Dermis microvascular lymphatic vessel endothelial cell (primary cell): ENCODE measurements around the gene AGFG1. TPM values are rescaled to one million over a fixed set of nuclear protein-coding genes. Genes with fewer than 3 reads are reported as not detected.
"Not testable (repeated sequence)": the region's sequence is repeated elsewhere in the genome, so short reads cannot be mapped to it uniquely, and the experiment has no call there.

Source experiments
- DNase-seq, 2 donors: peaks; one replicate each; pipeline versions ENCODE4 v3.0.0 to v3.0.0-alpha.2; 2010; ENCODE audit warnings: low read depth in 2 of 2
- total RNA-seq: library from RNA; depleted of rRNA; stranded (reverse); fragments of >200 nt; gene quantifications from 2 replicates; pipeline ENCODE4 v1.2.1, GENCODE V29; 2014

The AGFG1 gene
- total RNA-seq, 1 donor from 2014 or later, result 32.5 TPM

GRCh38 chr2:227497158-227497557, 25.2 kb downstream of the AGFG1 start:
- DNase-seq, result no peak

- no peak for DNase-seq
Observed at GRCh38 chr2:227499627-227500300, 27.8 kb downstream of the AGFG1 start.

GRCh38 chr2:227500301-227500630, 28.3 kb downstream of the AGFG1 start:
- no peak for DNase-seq

- peak in 1 of 2 donors; percentile 44 for DNase-seq
Observed at GRCh38 chr2:227503433-227504406, 31.8 kb downstream of the AGFG1 start.

GRCh38 chr2:227504700-227505099, 32.7 kb downstream of the AGFG1 start:
- no peak for DNase-seq

GRCh38 chr2:227506456-227506855, 34.5 kb downstream of the AGFG1 start:
- no peak for DNase-seq

GRCh38 chr2:227507963-227508362, 36.0 kb downstream of the AGFG1 start:
- no peak for DNase-seq

- DNase-seq, result no peak
Observed at GRCh38 chr2:227509076-227509475, 37.1 kb downstream of the AGFG1 start.

GRCh38 chr2:227509824-227510619, 38.1 kb downstream of the AGFG1 start:
- DNase-seq, result peak in 1 of 2 donors; percentile 49

GRCh38 chr2:227510620-227510958, 38.6 kb downstream of the AGFG1 start:
- DNase-seq, result no peak

GRCh38 chr2:227511239-227511930, 39.4 kb downstream of the AGFG1 start:
- DNase-seq, result no peak

- no peak for DNase-seq
Observed at GRCh38 chr2:227511955-227512354, 40.0 kb downstream of the AGFG1 start.

GRCh38 chr2:227513113-227513512, 41.2 kb downstream of the AGFG1 start:
- DNase-seq, result peak in 1 of 2 donors; percentile 15

GRCh38 chr2:227515742-227516141, 43.8 kb downstream of the AGFG1 start:
- no peak for DNase-seq

- no peak for DNase-seq
Observed at GRCh38 chr2:227517724-227518123, 45.8 kb downstream of the AGFG1 start.

- peak in 1 of 2 donors; percentile 45 for DNase-seq
Observed at GRCh38 chr2:227518278-227518865, 46.4 kb downstream of the AGFG1 start.

GRCh38 chr2:227521178-227521577, 49.2 kb downstream of the AGFG1 start:
- DNase-seq, result not testable (repeated sequence)

GRCh38 chr2:227524665-227525064, 52.7 kb downstream of the AGFG1 start:
- DNase-seq, result no peak

- DNase-seq, result no peak
Observed at GRCh38 chr2:227527351-227527750, 55.4 kb downstream of the AGFG1 start.

GRCh38 chr2:227528803-227529202, 56.8 kb downstream of the AGFG1 start:
- DNase-seq, result no peak

GRCh38 chr2:227529871-227530270, 57.9 kb downstream of the AGFG1 start:
- no peak for DNase-seq
